ENCODE results near the gene RAPGEF3. TPM values are rescaled to one million over a fixed set of nuclear protein-coding genes. Genes with fewer than 3 reads are reported as not detected.

RAPGEF3 gene
- total and polyA plus RNA-seq, 2 donors (not counting 1 experiment from before 2014, with no cell fraction given): 1.8 to 5.2 TPM

DNA sequence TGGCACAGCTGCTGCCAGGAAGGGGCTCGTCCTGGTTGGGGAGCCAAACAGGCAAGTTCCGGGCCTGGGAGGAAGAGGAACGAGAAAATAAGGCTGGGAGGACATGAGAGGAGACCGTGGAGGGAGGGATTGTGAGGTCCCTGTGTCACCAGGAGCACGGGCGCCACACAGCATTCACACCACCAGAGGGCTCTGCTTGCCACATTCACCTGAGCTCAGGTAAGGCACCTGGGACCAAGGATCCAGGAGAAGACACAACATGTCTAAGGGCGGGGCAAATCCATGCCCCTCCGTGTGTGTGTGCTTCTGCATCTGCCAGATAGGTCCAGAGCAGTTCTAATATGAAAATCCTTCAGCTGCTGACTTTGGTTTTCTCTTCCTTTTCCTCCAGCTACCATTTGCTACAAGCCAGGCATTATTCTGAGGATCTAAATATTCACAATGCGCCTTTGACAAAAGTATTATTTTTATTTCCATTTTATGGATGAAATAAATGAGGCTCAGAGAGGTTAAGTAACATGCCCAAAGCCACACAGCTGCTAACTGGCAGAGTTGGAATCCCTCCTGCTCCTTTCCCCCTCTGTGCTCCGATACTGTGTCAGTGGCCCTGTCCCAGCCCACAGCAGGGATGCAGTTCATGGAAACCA is 14.6 kb downstream of the RAPGEF3 start:
- no peak overlapping the region for H3K4me2 ChIP-seq (replicated peaks; ENCODE audit: low read depth, low read length, poor library complexity, severe bottlenecking)
- H3K27me3 ChIP-seq (replicated peaks in 1 of 4; ENCODE audit: control extremely low read depth in 1 of 4, control insufficient read depth in 3 of 4, insufficient read depth in 4 of 4, low read length in 3 of 4): no peaks in the 10 kb centered on the region
- H2AFZ ChIP-seq (ENCODE audit: insufficient read depth, low read depth, low read length, poor library complexity, severe bottlenecking): no peak overlapping the region
- H3K27ac ChIP-seq (ENCODE audit: low read length in 2 of 2): no peak overlapping the region
- Mint-ChIP-seq H3K27me3 (no peaks in the 10 kb centered on the region), H3K27ac (peak overlapping the region; percentile 20), H3K9me3 (ENCODE audit: insufficient read depth) (no peaks in the 10 kb centered on the region), H3K4me3 (no peak overlapping the region), H3K4me1 (peaks cover 70% of the 10 kb centered on the region)
- no peaks in the 10 kb centered on the region for H4K20me1 ChIP-seq (ENCODE audit: control insufficient read depth, insufficient read depth, low read length, poor library complexity, severe bottlenecking)
- H3K9ac ChIP-seq (ENCODE audit: low read length): no peak overlapping the region
- WGBS (ENCODE audit: insufficient coverage): 41% methylated on average over 8 of the region's 10 CpGs
- TF ChIP-seq EZH2 (IDR thresholded peaks at IDR 0.05; ENCODE audit: borderline replicate concordance, insufficient read depth, low read depth, low read length, poor library complexity, severe bottlenecking): no peak
- TF ChIP-seq, protein P1, sequence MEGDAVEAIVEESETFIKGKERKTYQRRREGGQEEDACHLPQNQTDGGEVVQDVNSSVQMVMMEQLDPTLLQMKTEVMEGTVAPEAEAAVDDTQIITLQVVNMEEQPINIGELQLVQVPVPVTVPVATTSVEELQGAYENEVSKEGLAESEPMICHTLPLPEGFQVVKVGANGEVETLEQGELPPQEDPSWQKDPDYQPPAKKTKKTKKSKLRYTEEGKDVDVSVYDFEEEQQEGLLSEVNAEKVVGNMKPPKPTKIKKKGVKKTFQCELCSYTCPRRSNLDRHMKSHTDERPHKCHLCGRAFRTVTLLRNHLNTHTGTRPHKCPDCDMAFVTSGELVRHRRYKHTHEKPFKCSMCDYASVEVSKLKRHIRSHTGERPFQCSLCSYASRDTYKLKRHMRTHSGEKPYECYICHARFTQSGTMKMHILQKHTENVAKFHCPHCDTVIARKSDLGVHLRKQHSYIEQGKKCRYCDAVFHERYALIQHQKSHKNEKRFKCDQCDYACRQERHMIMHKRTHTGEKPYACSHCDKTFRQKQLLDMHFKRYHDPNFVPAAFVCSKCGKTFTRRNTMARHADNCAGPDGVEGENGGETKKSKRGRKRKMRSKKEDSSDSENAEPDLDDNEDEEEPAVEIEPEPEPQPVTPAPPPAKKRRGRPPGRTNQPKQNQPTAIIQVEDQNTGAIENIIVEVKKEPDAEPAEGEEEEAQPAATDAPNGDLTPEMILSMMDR (IDR thresholded peaks at IDR 0.05): peak; percentile 61
- no peaks in the 10 kb centered on the region for H3K36me3 ChIP-seq (replicated peaks in 1 of 2; ENCODE audit: control extremely low read depth in 1 of 2, control insufficient read depth in 1 of 2, extremely low read depth in 1 of 2, insufficient read depth in 2 of 2, low read length in 1 of 2)
- peaks cover 46 to 65% of the 10 kb centered on the region in 2 donors for H3K4me1 ChIP-seq (ENCODE audit: control insufficient read depth in 2 of 2, insufficient read depth in 2 of 2, low read length in 2 of 2)
- POLR2A ChIA-PET: interaction anchor here (0.6 to 5.7 kb wide), 3 partner anchors 13 to 28 kb away, joined by 4 to 43 read pairs (median 7); partner anchors contain the start of gene RAPGEF3
- intact Hi-C loops (cut with micrococcal nuclease): no loop called here
- peak; percentile 65 for DNase-seq
- H3K79me2 ChIP-seq (ENCODE audit: control insufficient read depth, insufficient read depth, low read length): no peaks in the 10 kb centered on the region
- H3K4me3 ChIP-seq (ENCODE audit: control extremely low read depth in 1 of 5, extremely low read depth in 1 of 5, insufficient read depth in 1 of 5, low read depth in 2 of 5, low read length in 4 of 5): no peak overlapping the region
- CTCF ChIA-PET: interaction anchor here (0.8 to 15.0 kb wide), 16 partner anchors 13 to 420 kb away, joined by 3 to 515 read pairs (median 13); partner anchors contain the start of genes ENDOU, RAPGEF3, RPAP3 and SLC48A1
- no peak for ATAC-seq (ENCODE audit: low read depth)
- H3K9me3 ChIP-seq (ENCODE audit: control extremely low read depth in 1 of 3, control insufficient read depth in 2 of 3, insufficient read depth in 1 of 3, low read length in 2 of 3): peaks cover 0 to 9% (median 0%) of the 10 kb centered on the region in 3 donors

DNA sequence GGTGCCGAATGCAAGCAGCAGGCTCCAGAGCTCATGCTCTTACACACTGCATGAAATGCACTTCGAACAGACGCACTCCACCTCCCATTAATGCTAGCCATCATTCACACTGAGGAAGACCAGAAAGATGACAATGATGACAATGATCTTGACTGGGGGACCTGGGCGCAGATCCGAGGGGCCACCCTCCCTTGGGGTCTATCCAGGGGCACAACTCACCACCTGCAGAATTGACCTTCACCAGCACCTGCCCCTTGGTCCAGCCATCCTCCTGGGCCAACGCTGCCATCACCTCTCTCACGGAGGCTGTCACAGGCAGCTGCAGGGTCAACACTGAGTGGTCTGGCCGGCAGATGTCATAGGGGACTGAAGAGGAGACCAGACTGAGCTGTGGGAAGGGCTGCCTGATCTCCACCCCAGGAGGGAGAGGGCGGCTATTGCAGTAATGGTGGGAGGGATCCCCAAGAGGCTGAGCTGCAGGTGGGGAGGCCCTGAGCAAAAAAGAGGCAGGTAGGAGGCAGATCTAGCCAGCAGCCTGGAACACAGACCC is 15.3 kb downstream of the RAPGEF3 start:
- H3K9ac ChIP-seq (ENCODE audit: low read length): no peak overlapping the region
- no peak overlapping the region for H3K4me2 ChIP-seq (replicated peaks; ENCODE audit: low read depth, low read length, poor library complexity, severe bottlenecking)
- CTCF ChIA-PET: interaction anchor here (1.0 to 15.0 kb wide), 23 partner anchors 13 to 421 kb away, joined by 3 to 515 read pairs (median 10); partner anchors contain the start of genes ENDOU, HDAC7, RAPGEF3 and RPAP3
- no peak overlapping the region for H3K27ac Mint-ChIP-seq
- no peaks in the 10 kb centered on the region for H3K36me3 ChIP-seq (replicated peaks in 1 of 2; ENCODE audit: control extremely low read depth in 1 of 2, control insufficient read depth in 1 of 2, extremely low read depth in 1 of 2, insufficient read depth in 2 of 2, low read length in 1 of 2)
- H3K27me3 ChIP-seq (replicated peaks in 1 of 4; ENCODE audit: control extremely low read depth in 1 of 4, control insufficient read depth in 3 of 4, insufficient read depth in 4 of 4, low read length in 3 of 4): no peaks in the 10 kb centered on the region
- no peak for TF ChIP-seq EZH2 (IDR thresholded peaks at IDR 0.05; ENCODE audit: borderline replicate concordance, insufficient read depth, low read depth, low read length, poor library complexity, severe bottlenecking)
- TF ChIP-seq, protein P1 (IDR thresholded peaks at IDR 0.05): no peak
- no peak overlapping the region for H3K27ac ChIP-seq (ENCODE audit: low read length in 2 of 2)
- no peaks in the 10 kb centered on the region for H3K9me3 Mint-ChIP-seq (ENCODE audit: insufficient read depth)
- DNase-seq: no peak
- H4K20me1 ChIP-seq (ENCODE audit: control insufficient read depth, insufficient read depth, low read length, poor library complexity, severe bottlenecking): no peaks in the 10 kb centered on the region
- H3K4me3 Mint-ChIP-seq: no peak overlapping the region
- POLR2A ChIA-PET: interaction anchor here (1.8 to 5.7 kb wide), 3 partner anchors 14 to 95 kb away, joined by 7 to 43 read pairs (median 28); partner anchors contain the start of gene RAPGEF3
- no peak overlapping the region for H2AFZ ChIP-seq (ENCODE audit: insufficient read depth, low read depth, low read length, poor library complexity, severe bottlenecking)
- ATAC-seq (ENCODE audit: low read depth): no peak
- peaks cover 71% of the 10 kb centered on the region for H3K4me1 Mint-ChIP-seq
- H3K79me2 ChIP-seq (ENCODE audit: control insufficient read depth, insufficient read depth, low read length): no peaks in the 10 kb centered on the region
- no peak overlapping the region for H3K4me3 ChIP-seq (ENCODE audit: control extremely low read depth in 1 of 5, extremely low read depth in 1 of 5, insufficient read depth in 1 of 5, low read depth in 2 of 5, low read length in 4 of 5)
- 96% methylated on average over 9 of the region's 9 CpGs for WGBS (ENCODE audit: insufficient coverage)
- peaks cover 0 to 9% (median 0%) of the 10 kb centered on the region in 3 donors for H3K9me3 ChIP-seq (ENCODE audit: control extremely low read depth in 1 of 3, control insufficient read depth in 2 of 3, insufficient read depth in 1 of 3, low read length in 2 of 3)
- intact Hi-C loops (cut with micrococcal nuclease): no loop called here
- H3K4me1 ChIP-seq (ENCODE audit: control insufficient read depth in 2 of 2, insufficient read depth in 2 of 2, low read length in 2 of 2): peaks cover 47 to 69% of the 10 kb centered on the region in 2 donors
- H3K27me3 Mint-ChIP-seq: no peaks in the 10 kb centered on the region
